Retinal pigment epithelial cell (primary cell): ENCODE measurements around the gene PAX3.

Experiments
- DNase-seq: peaks from one replicate; pipeline ENCODE4 v3.0.0-alpha.2; 2010; ENCODE audit warnings: low read depth
- H3K4me3 ChIP-seq: 2 replicates; pipeline ENCODE4 v1.5.1; 2011; ENCODE audit warnings: mild to moderate bottlenecking, low read length, control low read depth, moderate library complexity
- TF ChIP-seq, protein P1 (sequence below): conservative IDR thresholded peaks from 2 replicates; pipeline ENCODE4 v1.5.1; 2011; ENCODE audit warnings: low read depth, low read length, control low read depth, inconsistent platforms

PAX3 gene

DNA sequence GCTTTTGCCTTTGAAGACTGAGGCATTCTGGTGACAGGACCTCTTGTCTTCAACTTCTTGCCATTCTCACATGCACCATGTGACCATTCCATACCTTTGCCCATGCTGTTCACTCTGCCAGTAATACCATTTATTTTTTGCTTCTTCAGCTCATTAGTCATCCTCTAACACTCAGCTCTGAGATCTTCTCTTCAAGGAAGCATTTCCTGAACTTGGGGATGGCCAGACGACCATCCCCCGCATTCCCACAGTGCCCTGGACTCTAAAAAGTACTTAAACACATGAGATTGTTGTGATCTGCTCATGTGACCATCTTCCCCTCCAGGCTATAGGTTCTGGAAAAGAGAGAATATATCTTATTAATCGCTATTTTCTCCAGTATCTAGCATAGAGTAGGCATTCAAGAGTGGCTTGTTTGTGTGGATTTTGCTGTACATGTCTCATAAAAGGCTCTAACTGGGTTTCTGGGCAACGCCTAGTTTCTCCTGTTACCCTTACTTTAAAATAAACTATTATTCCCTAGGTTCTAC, 33.9 kb downstream of the PAX3 start:
- H3K4me3 ChIP-seq, result no peak overlapping the region
- TF ChIP-seq, protein P1, sequence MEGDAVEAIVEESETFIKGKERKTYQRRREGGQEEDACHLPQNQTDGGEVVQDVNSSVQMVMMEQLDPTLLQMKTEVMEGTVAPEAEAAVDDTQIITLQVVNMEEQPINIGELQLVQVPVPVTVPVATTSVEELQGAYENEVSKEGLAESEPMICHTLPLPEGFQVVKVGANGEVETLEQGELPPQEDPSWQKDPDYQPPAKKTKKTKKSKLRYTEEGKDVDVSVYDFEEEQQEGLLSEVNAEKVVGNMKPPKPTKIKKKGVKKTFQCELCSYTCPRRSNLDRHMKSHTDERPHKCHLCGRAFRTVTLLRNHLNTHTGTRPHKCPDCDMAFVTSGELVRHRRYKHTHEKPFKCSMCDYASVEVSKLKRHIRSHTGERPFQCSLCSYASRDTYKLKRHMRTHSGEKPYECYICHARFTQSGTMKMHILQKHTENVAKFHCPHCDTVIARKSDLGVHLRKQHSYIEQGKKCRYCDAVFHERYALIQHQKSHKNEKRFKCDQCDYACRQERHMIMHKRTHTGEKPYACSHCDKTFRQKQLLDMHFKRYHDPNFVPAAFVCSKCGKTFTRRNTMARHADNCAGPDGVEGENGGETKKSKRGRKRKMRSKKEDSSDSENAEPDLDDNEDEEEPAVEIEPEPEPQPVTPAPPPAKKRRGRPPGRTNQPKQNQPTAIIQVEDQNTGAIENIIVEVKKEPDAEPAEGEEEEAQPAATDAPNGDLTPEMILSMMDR, result no peak
- DNase-seq, result no peak

DNA sequence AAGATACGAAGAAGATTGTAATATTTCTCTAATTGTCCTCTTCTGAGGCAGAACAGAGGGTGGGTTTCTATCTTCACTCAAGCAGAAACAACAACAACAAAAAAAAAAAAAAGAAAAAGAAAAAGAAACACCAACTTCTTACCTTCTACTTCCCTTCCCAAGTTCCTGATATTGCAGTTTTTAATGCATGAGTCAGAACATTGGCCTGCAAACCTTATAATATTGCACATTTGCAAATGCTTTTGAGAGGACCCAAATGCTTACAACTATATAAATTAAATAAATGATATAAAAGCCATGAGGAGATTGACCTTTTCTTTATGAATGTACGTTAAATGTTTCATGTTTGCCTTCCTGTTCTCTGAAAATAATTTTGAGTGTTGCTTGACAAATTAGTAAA, 37.3 kb downstream of the PAX3 start:
- DNase-seq, result no peak
- TF ChIP-seq, protein P1, result no peak
- H3K4me3 ChIP-seq, result no peak overlapping the region

DNA sequence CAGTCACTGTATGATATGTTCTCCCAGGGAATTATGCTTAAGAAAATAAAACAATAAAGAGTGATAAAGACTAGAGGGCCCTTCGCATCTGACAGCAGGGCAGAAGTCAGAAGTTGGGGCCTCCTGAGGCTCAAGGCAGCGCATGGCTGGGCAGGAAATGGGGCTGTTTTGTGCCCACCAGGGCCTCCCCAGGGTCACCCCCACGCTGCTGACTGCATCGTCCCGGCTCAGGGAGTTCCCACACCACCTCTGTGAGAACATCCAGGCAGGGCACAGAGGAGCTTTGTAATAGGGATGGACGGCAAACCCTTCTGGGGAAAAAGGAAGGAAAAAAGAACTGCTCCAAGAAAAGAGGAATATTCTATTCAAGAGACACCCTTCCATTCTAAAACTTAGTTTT, 41.2 kb downstream of the PAX3 start:
- H3K4me3 ChIP-seq, result no peak overlapping the region
- no peak for DNase-seq
- TF ChIP-seq, protein P1, result no peak

DNA sequence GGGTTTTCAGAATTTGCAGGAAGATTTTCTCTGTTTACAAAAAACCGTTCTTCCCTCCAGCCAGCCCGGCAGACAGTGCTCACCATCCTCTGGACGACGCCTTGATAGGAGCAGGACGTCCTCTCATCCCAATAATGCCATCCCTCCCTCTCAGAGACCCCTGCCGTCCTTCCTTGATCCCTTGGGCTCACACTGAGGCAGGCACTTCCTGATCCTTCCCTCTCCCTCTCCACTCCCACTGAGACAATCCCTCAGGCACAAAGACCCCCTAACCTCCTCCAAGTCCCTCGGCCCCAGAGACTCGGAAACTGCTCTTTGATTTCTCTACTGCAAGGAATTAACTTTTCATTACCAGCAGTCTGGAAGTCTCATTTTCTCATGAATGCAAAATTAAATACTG, 42.5 kb downstream of the PAX3 start:
- TF ChIP-seq, protein P1, result no peak
- no peak for DNase-seq
- H3K4me3 ChIP-seq, result no peak overlapping the region

DNA sequence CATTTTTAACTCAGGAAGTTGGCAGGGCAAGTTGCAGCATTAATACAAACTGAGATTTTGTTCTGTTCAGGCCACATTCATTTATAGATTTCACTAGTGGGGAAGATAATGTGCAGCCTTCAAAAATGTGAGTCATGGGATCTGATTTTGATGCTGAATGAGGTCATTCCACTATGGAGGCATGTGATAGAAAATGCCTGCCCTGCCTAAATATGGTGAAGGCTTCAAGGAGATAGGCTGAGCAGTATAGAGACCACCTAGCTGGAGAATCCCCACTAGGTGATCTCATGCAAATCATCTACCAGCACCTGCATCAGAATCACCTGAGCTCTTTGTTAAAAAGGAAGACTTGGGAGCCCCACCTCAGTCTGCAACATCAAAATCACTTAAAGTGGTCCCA, 43.7 kb downstream of the PAX3 start:
- DNase-seq, result no peak
- TF ChIP-seq, protein P1, result no peak
- H3K4me3 ChIP-seq, result no peak overlapping the region

DNA sequence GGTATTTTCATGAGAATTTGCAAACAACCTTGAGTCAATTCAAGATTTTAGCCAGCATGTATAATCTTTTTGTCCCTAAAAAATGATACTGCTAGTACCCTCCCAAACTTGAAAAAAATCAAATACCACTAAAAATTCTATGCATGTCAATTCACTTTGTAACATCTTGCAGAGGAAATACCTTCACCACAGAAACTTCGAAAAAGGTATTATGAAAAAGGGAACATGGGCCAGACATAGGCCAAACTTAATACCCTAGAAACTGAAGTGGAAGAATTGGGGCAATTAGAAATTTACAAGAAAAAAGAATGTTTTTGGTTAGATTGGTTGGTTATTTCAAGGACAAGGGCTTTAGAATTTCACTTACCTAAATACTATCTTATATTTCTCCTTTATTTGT, 48.5 kb downstream of the PAX3 start:
- DNase-seq, result no peak
- TF ChIP-seq, protein P1, result no peak
- H3K4me3 ChIP-seq, result no peak overlapping the region

DNA sequence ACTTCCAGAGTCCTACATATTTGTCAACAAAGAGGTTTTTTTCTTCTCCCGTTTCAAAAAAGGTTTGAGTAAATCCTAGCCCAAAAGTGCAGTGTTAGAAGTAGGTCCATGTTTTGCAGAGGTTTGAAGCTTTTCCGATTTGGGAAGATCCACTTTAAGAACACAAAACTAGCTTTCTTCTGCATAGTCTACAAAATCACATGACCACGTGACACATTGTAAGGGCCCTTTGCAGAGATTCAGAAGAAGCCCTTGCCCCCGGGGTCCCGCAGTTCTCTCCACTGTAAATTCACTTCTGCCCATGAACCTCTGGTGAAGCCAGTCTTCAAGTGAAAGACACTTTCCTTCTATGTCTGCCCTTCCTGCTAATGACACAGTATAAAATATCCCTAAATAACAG, 49.4 kb downstream of the PAX3 start:
- TF ChIP-seq, protein P1, result no peak
- H3K4me3 ChIP-seq, result no peak overlapping the region
- no peak for DNase-seq
